Astrocyte (in vitro differentiated cells and primary cell): ENCODE data around the gene ARNT2. TPM values are rescaled to one million over a fixed set of nuclear protein-coding genes. Genes with fewer than 3 reads are reported as not detected.

Experiments
- DNase-seq: peaks from one replicate; pipeline ENCODE4 v3.0.0-alpha.2; 2010; ENCODE audit warnings: low read depth
- FAIRE-seq: peaks from 2 replicates; lab custom pipeline; 2011; peaks lifted over from hg19 to GRCh38; lab: Jason Lieb, UNC
- H2AFZ ChIP-seq: 2 replicates; pipeline ENCODE4 v1.6.0; 2012; ENCODE audit warnings: low read depth, low read length, inconsistent platforms
- H3K27ac ChIP-seq: 2 replicates; pipeline ENCODE4 v1.5.1; 2011; ENCODE audit warnings: low read depth, low read length, inconsistent platforms
- H3K27me3 ChIP-seq: 2 replicates; pipeline ENCODE4 v1.6.0; 2011; ENCODE audit warnings: low read length, inconsistent platforms; ENCODE audit not compliant: insufficient read depth
- H3K36me3 ChIP-seq: 2 replicates; pipeline ENCODE4 v1.5.1; 2011; ENCODE audit warnings: low read length, inconsistent platforms; ENCODE audit not compliant: insufficient read depth
- H3K4me1 ChIP-seq: 2 replicates; pipeline ENCODE4 v1.5.1; 2011; ENCODE audit warnings: low read length, inconsistent platforms; ENCODE audit not compliant: insufficient read depth
- H3K4me2 ChIP-seq: 2 replicates; pipeline ENCODE4 v1.6.0; 2012; ENCODE audit warnings: low read length, inconsistent platforms
- H3K4me3 ChIP-seq: 2 replicates; pipeline ENCODE4 v1.5.1; 2011; ENCODE audit warnings: low read depth, mild to moderate bottlenecking, low read length, inconsistent platforms; ENCODE audit not compliant: insufficient read depth
- H3K79me2 ChIP-seq: 2 replicates; pipeline ENCODE4 v1.6.0; 2012; ENCODE audit warnings: mild to moderate bottlenecking, low read length, inconsistent platforms; ENCODE audit not compliant: insufficient read depth
- H3K9ac ChIP-seq: 2 replicates; pipeline ENCODE4 v1.6.0; 2012; ENCODE audit warnings: mild to moderate bottlenecking, low read length, inconsistent platforms
- H3K9me3 ChIP-seq: 2 replicates; pipeline ENCODE4 v1.5.1; 2012; ENCODE audit warnings: low read depth, mild to moderate bottlenecking, low read length, inconsistent platforms; ENCODE audit not compliant: insufficient read depth
- H4K20me1 ChIP-seq: 2 replicates; pipeline ENCODE4 v1.6.0; 2012; ENCODE audit warnings: low read length, inconsistent platforms; ENCODE audit not compliant: insufficient read depth
- H3K27ac Mint-ChIP-seq: one replicate; pipeline ENCODE4 v1.8.0; 2021; ENCODE audit warnings: mild to moderate bottlenecking, mixed read lengths; ENCODE audit not compliant: unreplicated experiment
- H3K27me3 Mint-ChIP-seq: one replicate; pipeline ENCODE4 v1.8.0; 2021; ENCODE audit warnings: low read depth, mixed read lengths; ENCODE audit not compliant: unreplicated experiment
- H3K36me3 Mint-ChIP-seq: one replicate; pipeline ENCODE4 v1.8.0; 2021; ENCODE audit warnings: low read depth, mixed read lengths; ENCODE audit not compliant: unreplicated experiment
- H3K4me1 Mint-ChIP-seq: one replicate; pipeline ENCODE4 v1.8.0; 2021; ENCODE audit warnings: low read depth, mixed read lengths; ENCODE audit not compliant: unreplicated experiment
- H3K4me3 Mint-ChIP-seq: one replicate; pipeline ENCODE4 v1.8.0; 2021; ENCODE audit warnings: mild to moderate bottlenecking, moderate library complexity, mixed read lengths; ENCODE audit not compliant: unreplicated experiment
- H3K9me3 Mint-ChIP-seq: one replicate; pipeline ENCODE4 v1.8.0; 2021; ENCODE audit warnings: mild to moderate bottlenecking, mixed read lengths; ENCODE audit not compliant: unreplicated experiment
- CTCF ChIP-seq: IDR thresholded peaks from 2 replicates; pipeline ENCODE4 v1.5.1; 2011; ENCODE audit warnings: low read depth, mild to moderate bottlenecking, inconsistent platforms, low read length, moderate library complexity; ENCODE audit not compliant: insufficient read depth
- EZH2 ChIP-seq: IDR thresholded peaks from 2 replicates; pipeline ENCODE4 v1.6.1; 2012; ENCODE audit warnings: mild to moderate bottlenecking, low read length, inconsistent platforms; ENCODE audit not compliant: insufficient read depth
- total RNA-seq: library from RNA; stranded (reverse); gene quantifications from 2 replicates; pipeline ENCODE4 v1.2.1, GENCODE V29; 2021

ARNT2 gene
- total RNA-seq, 1 donor from 2014 or later = 3.5 TPM

- DNase-seq = no peak
- FAIRE-seq = no peak
- Mint-ChIP-seq H3K27me3 (peaks cover 8% of the 10 kb centered on the region), H3K27ac (no peak overlapping the region), H3K4me3 (no peak overlapping the region), H3K4me1 (peaks cover 14% of the 10 kb centered on the region), H3K36me3 (no peaks in the 10 kb centered on the region), H3K9me3 (peaks cover 7% of the 10 kb centered on the region)
- Histone ChIP-seq H2AFZ (no peak overlapping the region), H3K4me3 (no peak overlapping the region), H3K4me2 (no peak overlapping the region), H3K4me1 (peaks cover 33% of the 10 kb centered on the region), H4K20me1 (no peaks in the 10 kb centered on the region), H3K27me3 (no peaks in the 10 kb centered on the region), H3K27ac (no peak overlapping the region), H3K79me2 (no peaks in the 10 kb centered on the region), H3K9ac (no peak overlapping the region), H3K36me3 (no peaks in the 10 kb centered on the region), H3K9me3 (no peaks in the 10 kb centered on the region)
- TF ChIP-seq CTCF (no peak), EZH2 (no peak)
Observed at GRCh38 chr15:80591938-80592825, 188.0 kb downstream of the ARNT2 start.

- H3K36me3 Mint-ChIP-seq = no peaks in the 10 kb centered on the region
- TF ChIP-seq EZH2 (no peak), CTCF (no peak)
- Histone ChIP-seq H3K36me3 (no peaks in the 10 kb centered on the region), H3K9me3 (no peaks in the 10 kb centered on the region), H4K20me1 (no peaks in the 10 kb centered on the region), H3K4me2 (no peak overlapping the region), H3K27me3 (no peaks in the 10 kb centered on the region), H3K27ac (no peak overlapping the region), H3K4me3 (no peak overlapping the region), H2AFZ (no peak overlapping the region), H3K4me1 (peaks cover 21% of the 10 kb centered on the region), H3K9ac (no peak overlapping the region), H3K79me2 (no peaks in the 10 kb centered on the region)
- H3K27ac Mint-ChIP-seq = no peak overlapping the region
- peaks cover 6% of the 10 kb centered on the region for H3K27me3 Mint-ChIP-seq
- H3K9me3 Mint-ChIP-seq = peaks cover 6% of the 10 kb centered on the region
- H3K4me3 Mint-ChIP-seq = no peak overlapping the region
- peaks cover 6% of the 10 kb centered on the region for H3K4me1 Mint-ChIP-seq
- FAIRE-seq (no peak), DNase-seq (no peak)
Observed at GRCh38 chr15:80593486-80594030, 189.4 kb downstream of the ARNT2 start.
